Transverse colon (tissue), 4 donors: ENCODE data around the gene PRG3. TPM values are rescaled to one million over a fixed set of nuclear protein-coding genes. Genes with fewer than 3 reads are reported as not detected.
"Not testable (repeated sequence)": the region's sequence is repeated elsewhere in the genome, so short reads cannot be mapped to it uniquely, and the experiment has no call there.

Source experiments
- DNase-seq: peaks from one replicate; pipeline ENCODE4 v3.0.0-alpha.2; 2019
- H3K27ac ChIP-seq, 4 donors: fragments of 200-600 bp; sonication (generic); 2 replicates each; pipeline ENCODE4 v1.5.1; 2016 to 2018; ENCODE audit warnings: inconsistent platforms in 4 of 4
- H3K27me3 ChIP-seq: fragments of 200-600 bp; sonication (generic); 2 replicates; pipeline ENCODE4 v1.5.1; 2017; ENCODE audit warnings: inconsistent platforms
- H3K36me3 ChIP-seq, 4 donors: fragments of 200-600 bp; sonication (generic); 2 replicates each; pipeline ENCODE4 v1.5.1; 2017 to 2019; ENCODE audit warnings: inconsistent platforms in 4 of 4
- H3K4me1 ChIP-seq, 4 donors: fragments of 200-600 bp; sonication (generic); 2 replicates each; pipeline ENCODE4 v1.5.1; 2017 to 2020; ENCODE audit warnings: inconsistent platforms in 4 of 4
- H3K4me3 ChIP-seq, 4 donors: fragments of 200-600 bp; sonication (generic); 1 replicate in 1 of 4; 2 replicates in 3 of 4; pipeline versions ENCODE4 v1.5.1 to v1.6.1; 2017 to 2019; ENCODE audit warnings: inconsistent platforms in 4 of 4
- H3K9me3 ChIP-seq, 2 donors: fragments of 200-600 bp; sonication (generic); 2 replicates each; pipeline ENCODE4 v1.5.1; 2017 to 2019; ENCODE audit warnings: inconsistent platforms in 2 of 2
- CTCF ChIP-seq, 5 experiments: fragments of 200-600 bp in 3 of 5; fragments of 450-650 bp in 2 of 5; sonication (generic) in 3 of 5; IDR thresholded peaks; 1 replicate in 2 of 5; 2 replicates in 3 of 5; pipeline ENCODE4 v1.5.1; 2016 to 2017; ENCODE audit warnings: antibody characterized with exemption in 5 of 5, inconsistent platforms in 3 of 5, mild to moderate bottlenecking in 2 of 5, moderate library complexity in 1 of 5
- EP300 ChIP-seq: sonication (generic); formaldehyde crosslinking; IDR thresholded peaks from one replicate; pipeline ENCODE4 v1.6.1; 2017; ENCODE audit warnings: antibody characterized with exemption, low read depth
- POLR2A ChIP-seq: fragments of 450-650 bp; IDR thresholded peaks from one replicate; pipeline ENCODE4 v1.6.1; 2016; ENCODE audit warnings: antibody characterized with exemption, mild to moderate bottlenecking, moderate library complexity
- POLR2AphosphoS5 ChIP-seq, 3 donors: sonication (generic); formaldehyde crosslinking; IDR thresholded peaks; one replicate each; pipeline ENCODE4 v1.6.1; 2016; ENCODE audit warnings: antibody characterized with exemption in 3 of 3
- WGBS, 2 donors: methylation state at CpG; one replicate each; pipeline ENCODE4 v1.1.5; 2018; ENCODE audit warnings: low coverage in 1 of 2; 5-methylcytosine and 5-hydroxymethylcytosine counted together
- in situ Hi-C, 4 donors: fragments of 200-750 bp; cut with MboI; loops; one replicate each; pipeline versions ENCODE4 v1.15.0 to v1.15.1; 2017; ENCODE audit warnings: low sequenced_read_pairs in 3 of 4, low pct_ligation_motif_present in 1 of 4, low pct_unique_long_range_greater_than_20kb in 1 of 4
- intact Hi-C: fragments of 100-400 bp; cut with DNase I; formaldehyde crosslinking; loops from one replicate; pipeline ENCODE4 v1.15.1; 2023; ENCODE audit warnings: low total_unique reads
- total RNA-seq, 4 donors: library from RNA; depleted of rRNA; stranded (reverse); fragments of >200 nt; gene quantifications; one replicate each; pipeline ENCODE4 v1.1.0, GENCODE V29; 2016

The PRG3 gene
- total RNA-seq, 4 donors from 2014 or later: not detected

GRCh38 chr11:57368106-57368844 is 12.7 kb downstream of the PRG3 start:
- no peak for TF ChIP-seq POLR2AphosphoS5 (IDR thresholded peaks at IDR 0.05)
- no peak for TF ChIP-seq EP300
- no peak for TF ChIP-seq CTCF (IDR thresholded peaks at IDR 0.05)
- no peak for TF ChIP-seq POLR2A
- intact Hi-C loops: no loop called here
- H3K27ac ChIP-seq: no peak overlapping the region
- 48% methylated on average over 19 of the region's 19 CpGs; no CpG with 5 or more reads in 1 of the 2 donors for WGBS, 2 donors
- no peak for DNase-seq
- in situ Hi-C loops: no loop called here
- H3K36me3 ChIP-seq: no peaks in the 10 kb centered on the region
- H3K27me3 ChIP-seq: no peaks in the 10 kb centered on the region
- no peak overlapping the region for H3K4me3 ChIP-seq
- no peaks in the 10 kb centered on the region for H3K9me3 ChIP-seq
- no peaks in the 10 kb centered on the region for H3K4me1 ChIP-seq

- Histone ChIP-seq H3K4me3 (no peak overlapping the region), H3K9me3 (no peaks in the 10 kb centered on the region), H3K36me3 (no peaks in the 10 kb centered on the region), H3K4me1 (no peaks in the 10 kb centered on the region), H3K27me3 (no peaks in the 10 kb centered on the region), H3K27ac (no peak overlapping the region)
- intact Hi-C loops (no loop called here), in situ Hi-C loops (no loop called here)
- no peak for TF ChIP-seq POLR2AphosphoS5 (IDR thresholded peaks at IDR 0.05)
- no peak for TF ChIP-seq POLR2A
- no peak for TF ChIP-seq CTCF (IDR thresholded peaks at IDR 0.05)
- TF ChIP-seq EP300: no peak
- WGBS, 2 donors: 84 to 91% methylated on average over 4 to 9 of the region's 9 CpGs
- DNase-seq: no peak
Measured at GRCh38 chr11:57364851-57365660, 15.9 kb downstream of the PRG3 start.

DNA sequence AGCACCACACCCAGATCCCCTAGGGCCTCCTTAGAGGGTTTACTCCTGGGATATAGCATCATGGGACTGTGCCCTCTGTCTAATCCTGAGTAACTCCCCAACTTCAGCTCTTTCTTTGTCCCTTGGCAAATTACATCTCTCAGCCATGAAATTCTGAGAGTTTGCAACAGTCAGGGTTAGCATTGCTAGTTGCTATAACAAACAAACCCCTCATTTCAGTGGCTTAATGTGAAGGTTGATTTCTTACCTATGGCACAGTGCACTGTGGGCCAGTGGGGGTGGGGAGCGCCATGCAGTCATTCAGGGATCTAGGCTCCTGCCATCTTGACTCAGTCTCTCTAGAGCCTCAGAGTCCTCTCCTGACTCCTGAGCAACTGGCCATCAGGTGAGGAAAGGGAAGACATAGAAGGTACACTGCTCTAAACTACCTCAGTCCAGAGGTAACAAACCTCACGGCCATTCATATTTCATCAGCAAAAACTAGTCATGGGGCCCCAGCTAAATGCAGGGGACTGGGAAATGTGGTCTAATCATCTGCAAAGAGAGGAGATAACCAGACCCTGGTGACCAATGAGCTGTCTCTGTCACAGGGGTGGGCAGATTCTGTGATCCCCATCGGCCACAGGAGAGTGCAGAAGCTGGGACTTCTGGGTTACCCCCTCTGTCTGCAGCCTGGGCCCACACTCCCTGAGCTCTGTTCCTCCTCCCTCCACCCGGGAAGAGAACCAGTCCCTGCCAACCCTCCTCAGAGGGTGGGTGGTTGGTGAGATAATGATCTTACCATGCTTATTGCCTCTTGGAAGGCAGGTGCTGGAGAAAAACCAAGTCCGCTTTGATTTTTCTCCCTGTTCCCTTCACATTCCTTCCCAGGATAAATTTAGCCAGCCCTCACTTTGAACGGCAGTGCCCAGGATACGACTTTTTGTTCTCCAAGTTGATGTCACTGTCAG is 17.5 kb downstream of the PRG3 start:
- no peak for TF ChIP-seq EP300
- no peak for TF ChIP-seq POLR2A
- in situ Hi-C loops (no loop called here), intact Hi-C loops (no loop called here)
- H3K27me3 ChIP-seq: no peaks in the 10 kb centered on the region
- no peak overlapping the region for H3K4me3 ChIP-seq
- no peaks in the 10 kb centered on the region for H3K9me3 ChIP-seq
- DNase-seq: no peak
- H3K4me1 ChIP-seq: no peaks in the 10 kb centered on the region
- WGBS, 2 donors: 51% methylated on average over 7 of the region's 7 CpGs; no CpG with 5 or more reads in 1 of the 2 donors
- H3K27ac ChIP-seq: no peak overlapping the region
- no peaks in the 10 kb centered on the region for H3K36me3 ChIP-seq

DNA sequence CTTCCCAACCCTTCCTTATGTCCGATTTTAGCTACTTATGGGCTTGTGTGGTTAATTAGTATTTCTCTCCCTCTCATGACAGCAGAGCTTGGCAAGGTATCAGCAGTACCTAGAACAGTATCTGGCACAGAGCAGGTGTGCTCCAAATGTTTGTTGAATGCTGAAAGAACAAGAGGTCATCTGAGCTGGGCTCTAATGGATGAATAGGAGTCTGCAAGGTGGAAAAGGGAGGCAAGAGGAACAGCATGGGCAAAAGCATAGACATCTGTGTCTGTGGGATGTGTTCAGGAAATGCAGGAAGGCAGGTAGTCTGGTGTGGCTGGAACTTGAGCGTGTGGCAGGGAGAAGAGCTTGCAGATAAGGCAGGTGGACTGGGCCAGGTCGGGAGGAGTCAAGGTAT is 19.0 kb downstream of the PRG3 start:
- H3K36me3 ChIP-seq: no peaks in the 10 kb centered on the region
- in situ Hi-C loops: no loop called here
- TF ChIP-seq CTCF (IDR thresholded peaks at IDR 0.05) (no peak), EP300 (no peak), POLR2A (no peak), POLR2AphosphoS5 (IDR thresholded peaks at IDR 0.05) (no peak)
- H3K9me3 ChIP-seq: no peaks in the 10 kb centered on the region
- no peak overlapping the region for H3K4me3 ChIP-seq
- H3K4me1 ChIP-seq: peaks cover 0 to 4% (median 0%) of the 10 kb centered on the region in 4 donors
- 72 to 83% methylated on average over 2 to 3 of the region's 3 CpGs for WGBS, 2 donors
- DNase-seq: no peak
- no peaks in the 10 kb centered on the region for H3K27me3 ChIP-seq
- intact Hi-C loops: no loop called here
- no peak overlapping the region for H3K27ac ChIP-seq

DNA sequence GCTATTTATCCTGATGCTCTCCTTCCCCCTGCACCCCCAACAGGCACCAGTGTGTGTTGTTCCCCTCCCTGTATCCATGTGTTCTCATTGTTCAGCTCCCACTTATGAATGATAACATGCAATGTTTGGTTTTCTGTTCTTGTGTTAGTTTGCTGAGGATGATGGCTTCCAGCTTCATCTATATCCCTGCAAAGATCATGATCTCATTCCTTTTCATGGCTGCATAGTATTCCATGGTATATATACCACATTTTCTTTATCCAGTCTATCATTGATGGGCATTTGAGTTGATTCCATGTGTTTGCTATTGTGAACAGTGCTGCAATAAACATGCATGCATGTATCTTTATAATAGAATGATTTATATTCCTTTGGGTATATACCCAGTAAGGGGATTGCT is 19.5 kb downstream of the PRG3 start:
- in situ Hi-C loops, H3K27me3 ChIP-seq, DNase-seq, H3K36me3 ChIP-seq, H3K4me1 ChIP-seq, intact Hi-C loops, H3K4me3 ChIP-seq, H3K9me3 ChIP-seq, H3K27ac ChIP-seq: not testable (repeated sequence)
